GM21529 (cell line): ENCODE measurements around the gene CTDP1.

Experiments
- ATAC-seq: cut with Tn5 transposase; IDR thresholded peaks from one replicate; pipeline ENCODE4 v1.9.1; 2021; ENCODE audit not compliant: unreplicated experiment

Gene CTDP1

DNA sequence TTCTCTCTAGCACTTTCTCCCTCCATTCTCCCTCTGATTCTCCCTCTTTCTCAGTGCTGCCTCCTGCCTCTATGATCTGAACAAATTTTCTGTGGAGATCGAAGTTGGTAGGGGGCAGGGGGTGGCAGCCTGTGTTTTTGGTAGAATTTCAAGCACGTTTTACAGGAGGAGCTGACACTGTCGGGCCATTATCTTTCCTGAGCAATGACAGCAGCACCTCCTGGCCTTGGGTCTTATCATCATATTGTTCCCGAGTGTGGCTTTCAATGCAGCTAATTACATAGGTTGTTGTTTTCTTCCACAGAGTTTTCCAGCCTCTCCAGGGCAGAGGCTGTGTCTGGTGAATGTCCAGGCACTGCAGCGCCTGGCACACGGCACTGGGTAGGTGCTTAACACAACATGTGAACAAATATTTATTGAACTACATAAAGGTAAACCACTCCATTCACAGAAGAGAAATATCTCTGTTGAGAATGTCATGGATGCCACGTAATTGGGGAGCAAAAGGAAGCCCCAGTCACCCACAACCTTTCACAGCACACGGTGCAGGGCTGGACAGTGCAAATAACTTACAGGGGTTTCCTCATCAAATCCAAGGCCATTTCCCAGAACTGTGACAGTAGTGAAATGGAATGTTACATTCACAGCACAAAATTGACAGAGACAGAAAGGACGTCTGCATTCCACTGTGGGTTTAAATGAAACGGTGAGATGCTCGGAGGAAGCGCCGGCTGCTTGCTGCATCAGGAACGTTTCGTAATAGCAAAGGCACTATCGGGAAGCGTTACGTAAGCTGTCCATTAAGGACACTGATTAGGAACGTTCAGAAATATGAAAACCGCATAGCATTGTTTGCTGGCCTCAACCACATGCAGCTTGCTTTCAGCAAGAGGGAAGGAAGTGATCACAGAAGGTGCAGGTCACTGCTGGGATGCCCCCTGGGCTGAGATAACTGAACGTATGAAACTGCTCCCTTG is 111.7 kb downstream of the CTDP1 start:
- no peak for ATAC-seq

DNA sequence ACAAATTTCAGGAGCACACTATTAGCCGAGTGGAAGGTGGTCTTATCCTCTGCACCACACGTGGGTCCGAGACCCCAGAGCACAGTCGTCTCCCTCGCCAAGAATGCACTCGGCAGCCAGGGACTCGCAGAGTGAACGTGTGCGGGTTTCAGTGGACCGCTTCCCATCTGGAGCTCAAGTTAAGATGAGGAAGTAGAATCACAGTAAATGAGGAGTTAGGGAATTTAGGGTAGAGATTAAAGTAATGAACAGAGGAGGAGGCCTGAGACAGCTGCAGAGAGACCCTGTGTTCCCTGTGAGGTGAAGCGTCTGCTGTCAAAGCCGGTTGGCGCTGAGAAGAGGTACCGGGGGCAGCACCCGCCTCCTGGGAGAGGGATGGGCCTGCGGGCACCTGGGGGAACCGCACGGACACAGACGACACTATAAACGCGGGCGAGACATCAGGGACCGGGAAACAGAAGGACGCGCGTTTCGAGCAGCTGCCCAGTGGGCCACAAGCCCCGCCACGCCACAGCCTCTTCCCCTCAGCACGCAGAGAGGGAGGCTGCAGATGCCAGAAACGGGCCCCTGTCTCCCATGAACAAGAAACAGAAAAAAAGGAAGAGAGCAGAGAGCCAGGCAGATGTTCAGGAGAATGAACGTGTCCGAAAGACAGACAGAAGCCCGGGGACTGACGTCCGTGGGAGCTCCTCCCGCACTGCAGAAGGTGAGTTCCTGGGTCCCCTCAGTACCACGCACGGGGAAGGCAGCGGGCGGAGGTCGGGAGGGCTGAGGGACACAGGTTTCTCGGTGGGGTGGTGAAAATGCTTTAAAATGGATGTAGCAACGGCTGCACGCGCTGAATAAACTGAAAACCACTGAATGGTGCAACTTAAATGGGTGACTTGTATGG is 112.7 kb downstream of the CTDP1 start:
- no peak for ATAC-seq

DNA sequence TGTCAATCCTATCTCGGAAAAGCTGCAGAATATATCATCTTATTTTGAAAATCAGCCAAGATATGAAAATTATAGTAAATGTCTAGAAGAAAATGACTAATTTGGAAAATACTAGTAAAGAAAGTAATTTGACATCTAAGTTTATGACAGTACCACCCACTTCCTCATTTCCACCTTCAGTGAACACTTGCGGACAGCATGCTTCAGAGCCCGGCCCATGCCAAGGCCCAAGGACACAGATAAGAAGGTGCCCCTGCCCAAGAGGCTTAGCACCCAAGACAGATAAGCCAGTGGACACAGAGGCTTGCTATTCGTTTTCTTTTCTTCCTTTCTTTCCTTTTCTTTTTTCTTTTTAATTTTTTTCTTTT is 113.4 kb downstream of the CTDP1 start:
- peak; percentile 52 for ATAC-seq

DNA sequence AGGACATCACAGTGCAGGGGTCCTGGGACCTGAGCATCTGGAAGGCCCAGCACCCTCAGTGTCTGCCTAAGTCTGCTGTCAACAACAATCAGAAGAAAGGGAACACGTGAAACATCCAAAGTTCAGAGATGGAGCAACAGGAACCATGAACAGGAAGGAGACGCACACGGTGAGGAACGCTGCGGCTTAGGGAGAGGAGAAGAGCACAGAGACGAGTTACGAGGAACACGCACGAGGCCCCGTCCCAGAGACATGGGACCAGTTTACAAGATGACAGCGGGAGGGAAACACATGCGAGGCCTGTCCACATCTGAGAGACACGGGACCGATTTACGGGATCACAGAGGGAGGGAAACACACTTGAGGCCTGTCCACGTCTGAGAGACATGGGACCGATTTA is 115.2 kb downstream of the CTDP1 start:
- no peak for ATAC-seq

DNA sequence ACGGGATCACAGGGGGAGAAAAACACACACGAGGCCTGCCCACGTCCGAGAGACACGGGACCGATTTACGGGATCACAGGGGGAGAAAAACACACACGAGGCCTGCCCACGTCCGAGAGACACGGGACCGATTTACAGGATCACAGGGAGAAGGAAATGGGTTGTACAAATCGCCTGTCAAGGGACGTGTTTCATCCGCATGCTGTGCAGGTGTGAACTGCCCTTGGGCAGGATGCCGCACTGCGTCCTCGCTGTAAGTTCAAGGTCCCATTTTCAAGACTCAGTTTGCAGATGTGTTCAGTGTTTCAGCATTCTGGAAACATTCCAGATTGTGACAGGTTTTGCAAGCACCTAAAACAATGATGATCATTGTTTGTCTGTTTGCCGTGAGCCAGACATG is 115.8 kb downstream of the CTDP1 start:
- no peak for ATAC-seq

DNA sequence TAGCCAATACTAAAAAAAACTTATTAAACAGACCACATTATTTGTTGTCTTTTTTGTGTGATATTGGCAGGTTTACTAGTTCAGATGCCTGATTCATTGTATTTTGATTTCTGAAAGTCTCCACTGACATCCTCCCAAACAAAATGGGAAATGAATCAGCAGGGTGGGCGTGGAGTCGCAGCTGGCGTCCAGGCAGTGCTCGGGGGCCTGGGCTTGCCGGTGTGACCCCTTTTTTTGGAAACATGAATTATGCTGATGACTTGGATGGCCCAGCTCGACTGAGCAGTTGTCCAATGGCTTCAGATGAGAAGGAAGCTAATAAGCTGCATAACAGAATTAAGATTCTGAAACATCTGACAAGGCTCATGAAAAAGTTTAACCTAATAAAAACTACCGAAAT is 116.4 kb downstream of the CTDP1 start:
- no peak for ATAC-seq

DNA sequence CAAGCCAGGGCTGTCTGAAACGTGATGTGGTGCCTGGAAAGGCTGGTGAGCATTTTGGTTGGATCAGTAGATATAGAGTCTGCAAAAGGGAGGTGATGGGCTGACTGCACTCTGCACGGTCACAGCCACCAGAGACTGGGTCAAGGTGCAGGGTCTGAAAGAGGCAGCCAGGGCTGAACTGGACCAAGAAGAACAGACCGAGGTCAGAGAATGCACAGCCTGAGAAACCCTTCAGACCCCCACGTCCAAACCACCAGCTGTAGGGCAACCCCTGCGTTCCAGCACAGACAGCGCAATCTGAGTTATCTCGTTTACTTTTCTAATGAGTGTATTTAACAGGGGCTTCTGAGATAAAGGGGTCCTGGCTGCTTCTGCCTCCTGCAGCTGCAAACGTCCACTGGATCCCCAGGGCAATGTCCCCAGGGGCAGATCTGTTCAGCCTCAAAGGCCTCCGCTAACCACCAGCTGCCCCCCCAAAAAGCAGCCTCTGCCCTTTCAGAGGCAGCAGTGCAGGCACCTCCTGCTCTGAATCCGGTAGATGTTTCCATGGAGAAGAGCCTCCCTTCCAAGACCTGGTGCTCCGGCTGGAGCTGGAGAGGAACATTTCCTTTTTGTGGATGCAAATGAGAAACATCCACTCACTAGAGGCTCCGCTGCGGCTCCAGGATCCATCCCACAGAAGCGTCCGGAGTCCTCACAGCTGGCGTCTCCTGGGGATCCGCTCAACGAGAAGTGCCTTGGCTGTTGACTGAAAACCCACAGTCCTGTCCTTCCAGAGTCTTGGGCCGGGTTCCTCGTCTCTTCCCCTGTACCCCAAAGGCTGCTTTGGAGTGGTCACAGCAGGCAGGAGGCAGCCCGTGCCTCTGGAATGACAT is 117.2 kb downstream of the CTDP1 start:
- ATAC-seq: no peak

DNA sequence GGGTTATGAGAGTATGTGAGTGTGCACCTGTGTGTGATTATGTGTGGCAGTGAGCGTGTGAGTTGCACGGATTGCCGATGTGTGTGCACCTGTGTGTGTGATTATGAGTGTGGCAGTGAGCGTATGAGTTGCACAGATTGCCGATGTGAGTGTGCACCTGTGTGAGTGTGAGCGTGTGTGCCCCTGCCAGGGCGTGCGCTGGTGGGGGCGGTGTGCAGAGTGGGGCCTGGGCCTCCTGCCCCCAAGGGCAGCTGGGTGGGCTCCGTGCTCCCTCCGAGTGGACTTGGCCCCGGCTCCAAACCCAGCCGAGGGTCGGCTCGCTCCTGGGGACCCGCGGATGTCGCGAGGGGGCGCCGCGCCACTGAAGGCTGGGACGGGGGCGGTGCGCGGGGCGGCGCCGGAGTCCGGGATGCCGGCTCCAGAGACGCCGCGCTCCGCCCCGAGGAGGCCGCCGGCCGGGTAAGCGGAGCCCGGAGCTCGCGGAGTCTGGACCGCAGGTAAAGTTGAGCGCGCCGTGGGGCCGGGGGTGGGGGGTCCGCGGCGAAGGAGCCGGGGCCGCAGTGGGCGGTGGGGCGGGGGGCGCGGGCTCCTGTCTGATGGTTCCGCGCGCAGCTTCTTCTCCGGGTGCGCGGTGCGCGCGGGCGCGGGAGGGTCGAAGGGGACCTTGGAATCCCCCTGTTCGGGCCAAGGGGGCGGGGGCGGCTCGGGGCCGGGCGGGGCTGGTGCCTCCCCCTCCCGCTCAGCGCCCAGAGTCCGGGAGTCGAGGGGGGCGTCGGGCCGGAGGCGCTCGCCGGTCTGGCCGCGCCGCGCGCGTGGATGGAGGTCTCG is 118.1 kb downstream of the CTDP1 start, which contains the start of gene KCNG2:
TSS of gene KCNG2 (plus strand) at position 421 of the 828 bp plus-strand sequence. CDS start 65,730 bp downstream, outside the sequence.
- ATAC-seq: no peak

DNA sequence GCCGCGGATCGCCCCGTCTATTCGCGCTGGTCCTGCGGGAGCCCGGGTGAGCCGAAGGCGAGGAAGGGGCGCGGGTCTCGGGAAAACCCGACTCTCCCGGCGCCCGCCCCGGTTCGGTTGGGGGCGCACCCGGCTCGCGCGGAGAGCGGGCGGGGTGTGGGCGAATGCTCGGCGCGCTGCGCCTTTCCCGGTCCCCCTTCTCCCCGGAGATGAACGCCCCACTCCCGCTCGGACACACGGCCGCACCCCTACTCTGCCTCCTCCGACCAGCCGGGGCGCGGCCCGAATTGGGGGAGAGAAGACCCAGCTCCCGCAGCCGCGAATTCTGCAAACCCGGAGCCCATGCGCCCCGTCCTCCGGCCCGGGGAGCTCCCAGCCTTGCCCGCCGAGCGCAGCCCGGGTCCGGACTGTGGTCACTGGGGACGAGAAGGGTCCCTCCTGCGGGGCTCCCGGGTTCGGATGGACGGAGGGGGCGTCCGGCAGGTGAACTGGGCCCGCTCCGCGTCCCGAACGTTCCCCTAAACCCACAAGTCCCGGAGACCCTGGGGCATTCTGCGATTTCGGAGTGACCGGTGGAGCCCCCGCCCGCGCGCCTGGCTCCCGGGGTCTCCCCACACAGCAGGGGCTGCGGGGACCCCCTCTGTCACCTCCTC is 118.9 kb downstream of the CTDP1 start:
- no peak for ATAC-seq

DNA sequence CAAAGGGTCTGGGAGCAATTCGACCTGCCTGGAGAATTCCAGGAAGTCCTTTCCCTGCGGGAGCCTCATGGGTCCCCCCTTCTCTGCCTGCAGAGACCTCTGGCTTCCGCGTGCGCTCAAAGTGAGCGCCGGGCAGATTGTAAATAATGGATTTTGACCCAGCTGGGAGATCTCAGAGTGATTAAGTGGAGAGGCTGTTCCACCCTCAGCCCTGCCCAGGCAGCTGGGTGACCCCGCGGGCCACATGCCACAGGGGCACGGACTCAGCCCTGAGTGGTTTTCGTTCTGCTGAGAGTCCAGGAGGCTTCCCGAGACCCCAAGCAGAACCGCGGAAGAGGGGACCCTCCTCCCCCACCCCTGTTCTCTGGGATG is 119.4 kb downstream of the CTDP1 start:
- no peak for ATAC-seq

DNA sequence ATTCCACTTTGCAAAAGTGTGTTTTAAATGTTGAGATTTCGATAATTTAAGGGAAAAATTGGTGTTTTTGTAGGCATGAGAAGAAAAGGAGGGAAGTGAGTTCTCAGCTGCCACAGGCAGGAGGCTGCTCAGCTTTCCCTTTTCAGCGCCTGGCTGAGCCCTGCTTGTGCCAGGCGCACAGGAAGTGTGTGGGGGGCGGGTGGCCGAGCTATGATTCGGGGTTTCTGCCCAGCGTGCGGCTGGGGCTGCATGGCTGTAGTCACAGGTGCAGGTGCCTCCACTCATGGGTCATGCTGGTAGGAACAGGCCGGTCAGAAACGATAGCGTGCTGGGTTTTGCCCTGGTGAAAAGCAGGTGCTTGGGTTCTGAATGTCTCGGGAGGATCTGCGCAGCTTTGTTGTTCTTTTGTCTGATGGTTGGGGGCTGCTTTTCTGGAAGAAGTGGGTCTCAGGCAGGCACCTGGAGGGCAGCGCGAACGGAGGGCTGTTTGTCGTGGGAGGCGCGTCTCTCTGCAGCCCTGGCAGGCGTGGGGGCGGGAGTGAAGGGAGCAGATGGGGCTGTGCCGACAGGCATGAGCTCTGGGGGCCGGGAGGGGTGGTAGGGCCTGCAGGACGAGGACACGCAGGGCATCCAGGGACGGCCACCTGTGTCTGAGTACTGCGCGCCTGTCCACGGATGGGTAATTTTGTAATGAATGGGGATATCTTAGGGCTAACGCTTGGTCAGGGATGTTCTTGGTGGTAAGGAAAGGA is 120.2 kb downstream of the CTDP1 start:
- ATAC-seq: no peak

DNA sequence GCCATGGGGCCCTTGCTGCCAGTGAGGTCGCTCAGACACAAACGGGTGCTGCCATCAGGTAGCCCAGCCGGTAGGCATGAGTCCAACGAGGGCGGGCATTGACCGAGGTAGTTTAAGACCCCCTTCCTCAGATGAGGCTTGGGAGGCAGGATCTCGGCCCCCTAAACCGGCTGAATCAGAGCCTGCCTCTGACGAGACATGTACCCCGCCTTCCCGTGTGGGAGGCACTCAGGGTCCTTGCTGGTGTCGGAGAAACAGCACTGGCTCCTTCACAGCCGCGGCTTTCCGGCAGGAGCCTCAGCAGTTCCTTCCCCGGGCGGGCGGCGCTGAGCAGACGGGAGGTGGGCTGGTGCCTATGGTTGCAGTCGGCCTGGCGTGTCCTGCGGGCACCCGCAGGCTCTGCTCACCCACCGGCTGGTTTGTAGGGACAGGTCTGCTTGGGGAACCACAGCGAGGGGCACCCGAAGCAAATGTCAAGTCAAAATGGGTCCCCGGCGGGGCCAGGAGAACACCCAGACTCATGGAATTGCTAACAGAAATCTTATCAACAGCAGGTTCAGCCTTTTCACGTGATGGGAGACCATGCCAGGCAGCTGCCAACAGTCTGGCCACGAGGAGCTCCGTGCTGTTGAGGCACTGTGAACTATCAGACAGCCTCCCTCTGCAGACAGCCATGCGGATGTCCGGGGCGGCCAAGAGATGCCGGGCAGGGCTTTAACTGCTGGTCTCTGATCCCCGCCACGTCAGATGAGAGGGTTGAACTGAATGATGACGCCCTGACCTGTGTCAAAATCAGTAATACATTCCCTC is 121.0 kb downstream of the CTDP1 start:
- no peak for ATAC-seq

DNA sequence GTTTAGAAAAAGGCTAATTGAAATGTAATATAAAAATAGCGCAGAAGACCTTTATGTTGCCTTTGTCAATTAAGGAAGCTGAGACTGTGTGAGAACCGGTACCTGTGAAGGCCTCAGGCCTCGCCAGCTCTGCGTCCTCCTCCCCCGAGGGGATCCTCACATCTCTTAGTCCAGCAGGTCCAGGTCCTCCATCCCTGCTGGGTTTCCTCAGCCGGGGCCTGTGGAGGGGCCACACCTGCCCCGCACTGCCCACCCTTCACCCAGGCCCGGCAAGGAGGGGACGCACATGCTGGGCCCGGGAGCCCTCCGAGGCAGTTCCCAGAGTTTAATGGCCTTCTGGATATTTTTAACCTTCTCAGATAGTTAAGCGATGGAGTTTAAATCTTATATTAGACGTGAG is 121.6 kb downstream of the CTDP1 start:
- no peak for ATAC-seq

DNA sequence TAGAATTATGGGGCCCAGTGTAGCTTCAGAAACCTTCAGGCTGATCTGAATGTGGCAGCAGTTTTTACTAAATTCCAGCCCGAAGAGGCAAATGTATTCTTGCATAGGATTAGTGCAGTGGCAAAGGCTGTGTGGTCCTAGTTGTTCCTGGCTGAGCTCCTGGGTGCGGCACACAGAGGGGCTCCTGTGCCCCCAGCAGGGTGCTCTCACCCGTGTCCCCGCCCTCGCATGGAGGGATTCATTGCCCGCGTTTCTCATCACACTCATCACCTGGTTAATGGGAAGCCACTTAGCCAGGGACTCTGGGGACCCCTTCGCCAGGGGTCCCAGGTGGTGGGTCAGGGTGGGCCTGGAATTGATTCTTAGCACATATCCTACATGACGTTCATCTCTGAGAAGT is 122.0 kb downstream of the CTDP1 start:
- ATAC-seq: no peak

DNA sequence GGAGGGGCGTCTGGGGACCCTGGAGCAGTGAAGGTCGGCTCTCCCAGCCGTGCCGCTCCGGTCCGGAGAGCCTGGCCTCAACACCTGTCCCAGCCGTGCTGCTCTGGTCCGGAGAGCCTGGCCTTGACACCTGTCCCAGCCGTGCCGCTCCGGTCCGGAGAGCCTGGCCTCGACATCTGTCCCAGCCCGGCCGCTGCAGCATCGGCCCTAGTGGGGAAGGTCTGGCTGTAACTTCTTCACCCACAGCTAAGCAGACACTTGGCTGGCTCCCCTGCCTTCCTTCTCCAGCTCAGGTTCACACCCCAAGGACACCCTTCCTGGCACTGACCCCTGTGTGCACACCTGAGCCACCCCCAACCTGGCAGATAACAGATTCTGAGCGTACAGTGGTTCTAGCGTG is 122.7 kb downstream of the CTDP1 start:
- no peak for ATAC-seq

DNA sequence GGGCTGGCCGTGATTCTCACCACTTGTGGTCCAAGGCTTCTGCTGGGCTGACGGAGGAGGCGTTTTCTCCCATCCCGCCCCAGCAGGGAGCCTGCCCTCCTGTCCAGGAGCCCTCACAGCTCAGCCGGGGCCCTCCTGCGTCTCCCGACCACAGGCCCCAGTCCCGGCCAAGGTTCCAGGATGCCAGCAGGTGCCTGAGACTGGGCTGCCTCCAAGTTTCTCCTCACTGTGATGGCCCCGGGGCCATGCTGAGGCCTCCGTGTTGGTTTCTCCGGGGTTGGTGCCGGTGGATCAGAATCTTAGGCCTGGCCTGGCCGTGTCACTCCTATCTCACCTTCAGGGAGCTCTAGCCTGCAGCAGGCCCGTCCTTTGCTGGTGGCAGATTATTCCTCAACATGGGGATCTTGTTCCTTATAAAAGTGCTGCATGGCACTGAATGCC is 124.0 kb downstream of the CTDP1 start:
- no peak for ATAC-seq
